Liver (tissue), 9 donors: ENCODE measurements around the gene CDC6. TPM values are rescaled to one million over a fixed set of nuclear protein-coding genes. Genes with fewer than 3 reads are reported as not detected.

Experiments
- DNase-seq: peaks from one replicate; pipeline ENCODE4 v3.0.0-alpha.2; 2017; ENCODE audit warnings: low spot score
- H3K27ac ChIP-seq, 2 donors: one replicate each; pipeline ENCODE4 v1.7.0; 2013; ENCODE audit warnings: inconsistent platforms in 2 of 2, low read length in 2 of 2, control low read depth in 1 of 2, low read depth in 1 of 2, mild to moderate bottlenecking in 1 of 2
- H3K27me3 ChIP-seq, 4 donors: one replicate each; pipeline versions ENCODE4 v1.6.1 to v1.7.0; 2013; ENCODE audit warnings: low read length in 3 of 4, inconsistent platforms in 1 of 4, mild to moderate bottlenecking in 1 of 4, moderate library complexity in 1 of 4; ENCODE audit not compliant: control insufficient read depth in 4 of 4, insufficient read depth in 4 of 4
- H3K36me3 ChIP-seq, 4 donors: one replicate each; pipeline versions ENCODE4 v1.6.1 to v1.7.0; 2013; ENCODE audit warnings: low read length in 3 of 4, mild to moderate bottlenecking in 3 of 4, low read depth in 1 of 4, moderate library complexity in 1 of 4; ENCODE audit not compliant: control insufficient read depth in 4 of 4, insufficient read depth in 3 of 4
- H3K4me1 ChIP-seq, 4 donors: one replicate each; pipeline versions ENCODE4 v1.6.1 to v1.7.0; 2013; ENCODE audit warnings: low read length in 3 of 4, mild to moderate bottlenecking in 3 of 4, moderate library complexity in 1 of 4; ENCODE audit not compliant: control insufficient read depth in 4 of 4, insufficient read depth in 4 of 4
- H3K4me3 ChIP-seq, 3 donors: one replicate each; pipeline versions ENCODE4 v1.6.1 to v1.7.0; 2013; ENCODE audit warnings: low read length in 3 of 3, control low read depth in 1 of 3, low read depth in 1 of 3, mild to moderate bottlenecking in 1 of 3
- H3K9ac ChIP-seq, 2 donors: one replicate each; pipeline ENCODE4 v1.7.0; 2013; ENCODE audit warnings: low read length in 2 of 2, mild to moderate bottlenecking in 2 of 2, moderate library complexity in 2 of 2, control low read depth in 1 of 2, low read depth in 1 of 2
- H3K9me3 ChIP-seq, 4 donors: one replicate each; pipeline versions ENCODE4 v1.6.1 to v1.7.0; 2013; ENCODE audit warnings: low read length in 3 of 4; ENCODE audit not compliant: control insufficient read depth in 4 of 4
- CTCF ChIP-seq: fragments of 150-350 bp; IDR thresholded peaks from 2 replicates; pipeline ENCODE4 v1.5.1; 2017; ENCODE audit warnings: improper control_type of control experiment, low read depth, low read length; ENCODE audit not compliant: missing input control
- FOXA1 ChIP-seq: IDR thresholded peaks from 2 replicates; pipeline ENCODE4 v1.6.1; 2016; ENCODE audit warnings: antibody characterized with exemption
- FOXA2 ChIP-seq: IDR thresholded peaks from 2 replicates; pipeline ENCODE4 v1.6.1; 2016; ENCODE audit warnings: antibody characterized with exemption
- HNF4A ChIP-seq, 2 donors: conservative IDR thresholded peaks; 2 replicates each; pipeline ENCODE4 v1.6.1; 2016; ENCODE audit warnings: antibody characterized with exemption in 2 of 2, mild to moderate bottlenecking in 2 of 2
- HNF4G ChIP-seq: IDR thresholded peaks from 2 replicates; pipeline ENCODE4 v1.6.1; 2016; ENCODE audit warnings: antibody characterized with exemption
- MAX ChIP-seq: IDR thresholded peaks from 2 replicates; pipeline ENCODE4 v1.6.1; 2016; ENCODE audit warnings: antibody characterized with exemption
- NR2F2 ChIP-seq: IDR thresholded peaks from 2 replicates; pipeline ENCODE4 v1.6.1; 2016; ENCODE audit warnings: antibody characterized with exemption
- RAD21 ChIP-seq, 2 donors: IDR thresholded peaks; 2 replicates each; pipeline ENCODE4 v1.6.1; 2016; ENCODE audit warnings: antibody characterized with exemption in 2 of 2, mild to moderate bottlenecking in 2 of 2
- RXRA ChIP-seq, 2 donors: IDR thresholded peaks; 2 replicates each; pipeline ENCODE4 v1.6.1; 2017 to 2018; ENCODE audit warnings: antibody characterized with exemption in 2 of 2, mild to moderate bottlenecking in 1 of 2
- SP1 ChIP-seq: IDR thresholded peaks from 2 replicates; pipeline ENCODE4 v1.6.1; 2018; ENCODE audit warnings: antibody characterized with exemption, mild to moderate bottlenecking
- TAF1 ChIP-seq: conservative IDR thresholded peaks from 2 replicates; pipeline ENCODE4 v1.6.1; 2016; ENCODE audit warnings: antibody characterized with exemption, mild to moderate bottlenecking
- YY1 ChIP-seq: IDR thresholded peaks from 2 replicates; pipeline ENCODE4 v1.6.1; 2016; ENCODE audit warnings: antibody characterized with exemption, mild to moderate bottlenecking
- WGBS: extraction: QIAGEN DNeasy Blood & Tissue Kit; methylation state at CpG from one replicate; pipeline ENCODE4 v1.1.7; 2013; 5-methylcytosine and 5-hydroxymethylcytosine counted together
- polyA plus RNA-seq, 2 donors: library from polyadenylated mRNA; stranded (reverse) in 1 of 2; unstranded in 1 of 2; fragments of 200-250 nt in 1 of 2; fragments of >200 nt in 1 of 2; fragmentation: Nextera tagmentation in 1 of 2; extraction: Ambion mirVana in 1 of 2; gene quantifications; one replicate each; pipeline versions ENCODE4 v1.2.1 to v1.2.3, GENCODE V29; 2013 to 2015
- total RNA-seq, 2 donors: library from RNA; depleted of rRNA; stranded (reverse); fragments of >200 nt; gene quantifications; one replicate each; pipeline ENCODE4 v1.2.3, GENCODE V29; 2014
- TF ChIP-seq, protein P1 (sequence below): IDR thresholded peaks from 2 replicates; pipeline ENCODE4 v1.6.1; 2016; ENCODE audit warnings: antibody characterized with exemption
- TF ChIP-seq, protein P2 (sequence below): IDR thresholded peaks from 2 replicates; pipeline ENCODE4 v1.6.1; 2016; ENCODE audit warnings: antibody characterized with exemption, mild to moderate bottlenecking
- donor health status: healthy.
- donor health status: healthy.
- donor health status: healthy.
- donor health status: healthy.
- donor health status: healthy.

The CDC6 gene
- total and polyA plus RNA-seq, 4 donors: 0.54 to 16.5 (median 2.5) TPM

- DNase-seq: no peak
These were observed 42.4 kb downstream of the CDC6 start for GRCh38 chr17:40329839-40330794.

GRCh38 chr17:40330850-40331470 is 43.3 kb downstream of the CDC6 start:
- TF ChIP-seq YY1: no peak
- TF ChIP-seq, protein P1, sequence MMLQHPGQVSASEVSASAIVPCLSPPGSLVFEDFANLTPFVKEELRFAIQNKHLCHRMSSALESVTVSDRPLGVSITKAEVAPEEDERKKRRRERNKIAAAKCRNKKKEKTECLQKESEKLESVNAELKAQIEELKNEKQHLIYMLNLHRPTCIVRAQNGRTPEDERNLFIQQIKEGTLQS: no peak
- no peak for TF ChIP-seq CTCF
- TF ChIP-seq, protein P2, sequence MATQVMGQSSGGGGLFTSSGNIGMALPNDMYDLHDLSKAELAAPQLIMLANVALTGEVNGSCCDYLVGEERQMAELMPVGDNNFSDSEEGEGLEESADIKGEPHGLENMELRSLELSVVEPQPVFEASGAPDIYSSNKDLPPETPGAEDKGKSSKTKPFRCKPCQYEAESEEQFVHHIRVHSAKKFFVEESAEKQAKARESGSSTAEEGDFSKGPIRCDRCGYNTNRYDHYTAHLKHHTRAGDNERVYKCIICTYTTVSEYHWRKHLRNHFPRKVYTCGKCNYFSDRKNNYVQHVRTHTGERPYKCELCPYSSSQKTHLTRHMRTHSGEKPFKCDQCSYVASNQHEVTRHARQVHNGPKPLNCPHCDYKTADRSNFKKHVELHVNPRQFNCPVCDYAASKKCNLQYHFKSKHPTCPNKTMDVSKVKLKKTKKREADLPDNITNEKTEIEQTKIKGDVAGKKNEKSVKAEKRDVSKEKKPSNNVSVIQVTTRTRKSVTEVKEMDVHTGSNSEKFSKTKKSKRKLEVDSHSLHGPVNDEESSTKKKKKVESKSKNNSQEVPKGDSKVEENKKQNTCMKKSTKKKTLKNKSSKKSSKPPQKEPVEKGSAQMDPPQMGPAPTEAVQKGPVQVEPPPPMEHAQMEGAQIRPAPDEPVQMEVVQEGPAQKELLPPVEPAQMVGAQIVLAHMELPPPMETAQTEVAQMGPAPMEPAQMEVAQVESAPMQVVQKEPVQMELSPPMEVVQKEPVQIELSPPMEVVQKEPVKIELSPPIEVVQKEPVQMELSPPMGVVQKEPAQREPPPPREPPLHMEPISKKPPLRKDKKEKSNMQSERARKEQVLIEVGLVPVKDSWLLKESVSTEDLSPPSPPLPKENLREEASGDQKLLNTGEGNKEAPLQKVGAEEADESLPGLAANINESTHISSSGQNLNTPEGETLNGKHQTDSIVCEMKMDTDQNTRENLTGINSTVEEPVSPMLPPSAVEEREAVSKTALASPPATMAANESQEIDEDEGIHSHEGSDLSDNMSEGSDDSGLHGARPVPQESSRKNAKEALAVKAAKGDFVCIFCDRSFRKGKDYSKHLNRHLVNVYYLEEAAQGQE: no peak
- TF ChIP-seq FOXA2: no peak
- no peak for TF ChIP-seq HNF4G
- no peak for TF ChIP-seq FOXA1
- no peak for TF ChIP-seq RXRA (IDR thresholded peaks at IDR 0.05)
- TF ChIP-seq NR2F2: no peak
- TF ChIP-seq SP1: no peak
- no peak for TF ChIP-seq HNF4A (conservative IDR thresholded peaks at IDR 0.05)
- TF ChIP-seq MAX: no peak
- 83% methylated on average over 10 of the region's 10 CpGs for WGBS
- Histone ChIP-seq H3K36me3 (no peaks in the 10 kb centered on the region), H3K4me3 (no peak overlapping the region), H3K9me3 (no peaks in the 10 kb centered on the region), H3K4me1 (peaks cover 55 to 97% (median 91%) of the 10 kb centered on the region in 4 donors), H3K27ac (peak overlapping the region; percentile 69 to 87), H3K9ac (peak overlapping the region in 1 of 2 donors; percentile 39), H3K27me3 (no peaks in the 10 kb centered on the region)
- DNase-seq: no peak

More at GRCh38 chr17:40329839-40330794, 42.4 kb downstream of the CDC6 start:
- H3K9ac ChIP-seq: no peak overlapping the region
- H3K36me3 ChIP-seq: no peaks in the 10 kb centered on the region
- 35% methylated on average over 11 of the region's 11 CpGs for WGBS
- no peaks in the 10 kb centered on the region for H3K9me3 ChIP-seq
- TF ChIP-seq TAF1 (no peak), SP1 (peak; percentile 18), HNF4G (no peak), MAX (peak; percentile 38), NR2F2 (no peak), RXRA (IDR thresholded peaks at IDR 0.05) (peak; percentile 65 to 78), RAD21 (IDR thresholded peaks at IDR 0.05) (peak in 1 of 2 donors; percentile 22), HNF4A (conservative IDR thresholded peaks at IDR 0.05) (peak in 1 of 2 donors; percentile 40), YY1 (no peak)
- peaks cover 54 to 98% (median 92%) of the 10 kb centered on the region in 4 donors for H3K4me1 ChIP-seq
- H3K27me3 ChIP-seq: no peaks in the 10 kb centered on the region
- no peak overlapping the region for H3K4me3 ChIP-seq
- H3K27ac ChIP-seq: peak overlapping the region; percentile 69 to 87
